A673 (cell line): ENCODE data around the gene BHLHA9. TPM values are rescaled to one million over a fixed set of nuclear protein-coding genes. Genes with fewer than 3 reads are reported as not detected.

Experiments
- BruUV-seq: library from RNA; stranded (reverse); fragments of 400-500 nt; replicated peaks from 2 replicates; lab custom pipeline; 2021; lab: Mats Ljungman, UMichigan
- CTCF ChIA-PET: fragments of 300-600 bp; sonication (Branson Sonifier 250); formaldehyde crosslinking; loops from one replicate; lab custom pipeline; 2022; ENCODE audit warnings: antibody characterized with exemption; lab: Charles Lee
- POLR2A ChIA-PET: fragments of 300-600 bp; sonication (Branson Sonifier 250); formaldehyde crosslinking; loops from one replicate; lab custom pipeline; 2022; ENCODE audit warnings: antibody characterized with exemption; ENCODE audit not compliant: low non-redundant PET; lab: Charles Lee
- DNase-seq: peaks from one replicate; pipeline ENCODE4 v3.0.0-alpha.2; 2015; ENCODE audit warnings: low spot score
- H3K27ac ChIP-seq: fragments of 200-600 bp; sonication (generic); 2 replicates; pipeline ENCODE4 v1.5.1; 2016; ENCODE audit warnings: mixed run types, low read depth, mild to moderate bottlenecking, mixed read lengths, antibody characterized with exemption, low read length; ENCODE audit not compliant: poor library complexity, severe bottlenecking
- H3K27me3 ChIP-seq: fragments of 200-600 bp; sonication (generic); replicated peaks from 2 replicates; pipeline ENCODE4 v1.6.1; 2017; ENCODE audit warnings: mixed run types, low read depth, mild to moderate bottlenecking, mixed read lengths, antibody characterized with exemption, low read length; ENCODE audit not compliant: insufficient read depth, poor library complexity
- H3K36me3 ChIP-seq: fragments of 200-600 bp; sonication (generic); 2 replicates; pipeline ENCODE4 v1.6.1; 2016; ENCODE audit warnings: mixed run types, mild to moderate bottlenecking, mixed read lengths, antibody characterized with exemption, low read length; ENCODE audit not compliant: insufficient read depth, poor library complexity, severe bottlenecking
- H3K4me1 ChIP-seq: fragments of 200-600 bp; sonication (generic); 2 replicates; pipeline ENCODE4 v1.6.1; 2017; ENCODE audit warnings: mixed run types, mild to moderate bottlenecking, mixed read lengths, antibody characterized with exemption, low read length; ENCODE audit not compliant: insufficient read depth, poor library complexity, severe bottlenecking
- H3K4me3 ChIP-seq: fragments of 200-600 bp; sonication (generic); 2 replicates; pipeline ENCODE4 v1.5.1; 2016; ENCODE audit warnings: low read depth, mixed run types, mild to moderate bottlenecking, mixed read lengths, low read length; ENCODE audit not compliant: poor library complexity, severe bottlenecking
- H3K9me3 ChIP-seq: fragments of 200-600 bp; sonication (generic); 2 replicates; pipeline ENCODE4 v1.6.1; 2016; ENCODE audit warnings: mixed run types, low read depth, mild to moderate bottlenecking, mixed read lengths, antibody characterized with exemption, low read length; ENCODE audit not compliant: poor library complexity, severe bottlenecking
- EZH2 ChIP-seq: fragments of 200-600 bp; sonication (generic); IDR thresholded peaks from 2 replicates; pipeline ENCODE4 v1.6.1; 2017; ENCODE audit warnings: borderline replicate concordance, low read depth, mild to moderate bottlenecking, mixed read lengths, antibody characterized with exemption, low read length; ENCODE audit not compliant: poor library complexity, severe bottlenecking
- intact Hi-C: fragments of 100-400 bp; cut with micrococcal nuclease; formaldehyde crosslinking; loops from one replicate; pipeline ENCODE4 v1.10.0; 2022; ENCODE audit not compliant: unreplicated experiment
- total RNA-seq: library from RNA; stranded (reverse); gene quantifications from 2 replicates; pipeline ENCODE4 v1.2.3, GENCODE V29; 2021
- TF ChIP-seq, protein P1 (sequence below): fragments of 300-800, 200-600 bp; sonication (generic); conservative IDR thresholded peaks from 2 replicates; pipeline ENCODE4 v1.5.1; 2017; ENCODE audit warnings: low read depth, mild to moderate bottlenecking, antibody characterized with exemption, low read length, moderate library complexity, mixed read lengths

BHLHA9 gene
- total RNA-seq, 1 experiment from 2014 or later = not detected

- TF ChIP-seq, protein P1, sequence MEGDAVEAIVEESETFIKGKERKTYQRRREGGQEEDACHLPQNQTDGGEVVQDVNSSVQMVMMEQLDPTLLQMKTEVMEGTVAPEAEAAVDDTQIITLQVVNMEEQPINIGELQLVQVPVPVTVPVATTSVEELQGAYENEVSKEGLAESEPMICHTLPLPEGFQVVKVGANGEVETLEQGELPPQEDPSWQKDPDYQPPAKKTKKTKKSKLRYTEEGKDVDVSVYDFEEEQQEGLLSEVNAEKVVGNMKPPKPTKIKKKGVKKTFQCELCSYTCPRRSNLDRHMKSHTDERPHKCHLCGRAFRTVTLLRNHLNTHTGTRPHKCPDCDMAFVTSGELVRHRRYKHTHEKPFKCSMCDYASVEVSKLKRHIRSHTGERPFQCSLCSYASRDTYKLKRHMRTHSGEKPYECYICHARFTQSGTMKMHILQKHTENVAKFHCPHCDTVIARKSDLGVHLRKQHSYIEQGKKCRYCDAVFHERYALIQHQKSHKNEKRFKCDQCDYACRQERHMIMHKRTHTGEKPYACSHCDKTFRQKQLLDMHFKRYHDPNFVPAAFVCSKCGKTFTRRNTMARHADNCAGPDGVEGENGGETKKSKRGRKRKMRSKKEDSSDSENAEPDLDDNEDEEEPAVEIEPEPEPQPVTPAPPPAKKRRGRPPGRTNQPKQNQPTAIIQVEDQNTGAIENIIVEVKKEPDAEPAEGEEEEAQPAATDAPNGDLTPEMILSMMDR = no peak
- no peak for TF ChIP-seq EZH2
- H3K27me3 ChIP-seq = peaks cover 46% of the 10 kb centered on the region
- intact Hi-C loops = no loop called here
- CTCF ChIA-PET = no interaction called here
- no TSS peak for BruUV-seq
- peaks cover 12% of the 10 kb centered on the region for H3K4me1 ChIP-seq
- H3K36me3 ChIP-seq = no peaks in the 10 kb centered on the region
- no peak for DNase-seq
- POLR2A ChIA-PET = no interaction called here
- H3K4me3 ChIP-seq = no peak overlapping the region
- H3K27ac ChIP-seq = no peak overlapping the region
- H3K9me3 ChIP-seq = no peaks in the 10 kb centered on the region
Measured at GRCh38 chr17:1232331-1232730, 37.9 kb upstream of the BHLHA9 start.

- peaks cover 41% of the 10 kb centered on the region for H3K27me3 ChIP-seq
- no peak overlapping the region for H3K27ac ChIP-seq
- BruUV-seq = no TSS peak
- no peaks in the 10 kb centered on the region for H3K36me3 ChIP-seq
- POLR2A ChIA-PET = no interaction called here
- no peaks in the 10 kb centered on the region for H3K9me3 ChIP-seq
- intact Hi-C loops = no loop called here
- no peak for DNase-seq
- peaks cover 12% of the 10 kb centered on the region for H3K4me1 ChIP-seq
- no peak overlapping the region for H3K4me3 ChIP-seq
- CTCF ChIA-PET = no interaction called here
- TF ChIP-seq, protein P1 = no peak
- no peak for TF ChIP-seq EZH2
Measured at GRCh38 chr17:1232786-1233185, 37.5 kb upstream of the BHLHA9 start.

DNA sequence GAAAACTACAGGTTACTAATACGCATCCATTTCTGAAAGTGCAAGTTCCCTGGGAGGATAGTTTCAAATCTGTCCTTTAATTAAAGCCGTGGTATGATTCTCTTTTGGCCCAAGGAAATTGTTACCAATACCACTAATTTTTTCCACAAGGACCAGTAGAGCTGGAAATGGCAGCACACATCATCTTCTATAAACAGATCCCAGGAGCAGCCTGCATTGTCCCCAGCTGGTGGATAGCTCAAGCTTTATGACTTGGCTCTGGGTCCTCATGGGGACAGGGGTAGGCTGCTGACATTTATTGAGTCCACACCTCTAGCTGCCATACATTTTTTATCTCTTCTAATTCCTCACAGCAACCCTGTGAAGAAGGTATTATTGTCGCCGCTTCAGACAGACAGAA, 35.8 kb upstream of the BHLHA9 start:
- ChIA-PET POLR2A (no interaction called here), CTCF (interaction anchor here (0.6 kb wide), 1 partner anchor 236 kb away, joined by 5 read pairs; no protein-coding TSS in a partner anchor)
- no TSS peak for BruUV-seq
- H3K27ac ChIP-seq = no peak overlapping the region
- H3K36me3 ChIP-seq = no peaks in the 10 kb centered on the region
- DNase-seq = no peak
- H3K27me3 ChIP-seq = peaks cover 25% of the 10 kb centered on the region
- no peak overlapping the region for H3K4me3 ChIP-seq
- H3K9me3 ChIP-seq = no peaks in the 10 kb centered on the region
- no peak for TF ChIP-seq EZH2
- TF ChIP-seq, protein P1 = no peak
- H3K4me1 ChIP-seq = peaks cover 7% of the 10 kb centered on the region
- intact Hi-C loops = no loop called here
